K562 (cell line): ENCODE results near the gene RERE. TPM values are rescaled to one million over a fixed set of nuclear protein-coding genes. Genes with fewer than 3 reads are reported as not detected.

Experiments used
- AFF1 ChIP-seq, 2 experiments: fragments of 450-650 bp; IDR thresholded peaks; 2 replicates each; pipeline ENCODE4 v1.6.1; 2018; ENCODE audit warnings: mild to moderate bottlenecking in 2 of 2, low read depth in 1 of 2; ENCODE audit not compliant: partially characterized antibody in 2 of 2
- ARID2 ChIP-seq: fragments of 450-650 bp; IDR thresholded peaks from 2 replicates; pipeline ENCODE4 v1.6.1; 2017; ENCODE audit warnings: antibody characterized with exemption, mild to moderate bottlenecking
- CEBPG ChIP-seq, 3 experiments: fragments of 200-800 bp in 1 of 3; sonication (Bioruptor generic) in 1 of 3; sonication (generic) in 1 of 3; formaldehyde crosslinking in 1 of 3; IDR thresholded peaks in 2 of 3; conservative IDR thresholded peaks in 1 of 3; 2 replicates each; pipeline versions ENCODE4 v1.6.1 to v1.8.0; 2016 to 2022; ENCODE audit warnings: missing compliant biosample characterization in 2 of 3, missing genetic modification characterization in 2 of 3, mild to moderate bottlenecking in 1 of 3, missing genetic modification reagents in 1 of 3
- CHD1 ChIP-seq: fragments of 200-600 bp; sonication (generic); IDR thresholded peaks from one replicate; pipeline ENCODE4 v1.6.1; 2012; ENCODE audit warnings: mild to moderate bottlenecking, moderate library complexity, low read length, inconsistent platforms
- CTCF ChIP-seq, 3 experiments: IDR thresholded peaks in 2 of 3; conservative IDR thresholded peaks in 1 of 3; 2 replicates each; pipeline ENCODE4 v1.5.1; 2011 to 2012; ENCODE audit warnings: low read length in 3 of 3, mild to moderate bottlenecking in 3 of 3, control low read depth in 2 of 3, improper control_type of control experiment in 1 of 3, inconsistent platforms in 1 of 3, low read depth in 1 of 3, mixed read lengths in 1 of 3, moderate library complexity in 1 of 3; ENCODE audit not compliant: insufficient read depth in 2 of 3
- EP300 ChIP-seq: IDR thresholded peaks from 2 replicates; pipeline ENCODE4 v1.6.1; 2012; ENCODE audit warnings: low read length, improper control_type of control experiment
- EP400 ChIP-seq: fragments of 450-650 bp; IDR thresholded peaks from 2 replicates; pipeline ENCODE4 v1.6.1; 2017; ENCODE audit warnings: antibody characterized with exemption, mild to moderate bottlenecking, moderate library complexity
- FOSL1 ChIP-seq: fragments of 200-800 bp; sonication (Bioruptor generic); conservative IDR thresholded peaks from 2 replicates; pipeline ENCODE4 v1.6.1; 2016; ENCODE audit warnings: missing genetic modification characterization, missing compliant biosample characterization
- FOXK2 ChIP-seq, 2 experiments: fragments of 450-650 bp; IDR thresholded peaks in 1 of 2; conservative IDR thresholded peaks in 1 of 2; 2 replicates each; pipeline ENCODE4 v1.6.1; 2016; ENCODE audit warnings: low read depth in 2 of 2, mild to moderate bottlenecking in 1 of 2
- GATAD2B ChIP-seq: fragments of 450-650 bp; IDR thresholded peaks from 2 replicates; pipeline ENCODE4 v1.6.1; 2017; ENCODE audit warnings: mild to moderate bottlenecking, borderline replicate concordance
- MCM3 ChIP-seq: fragments of 450-650 bp; IDR thresholded peaks from 2 replicates; pipeline ENCODE4 v1.6.1; 2016
- RB1 ChIP-seq: fragments of 450-650 bp; IDR thresholded peaks from 2 replicates; pipeline ENCODE4 v1.6.1; 2017; ENCODE audit warnings: low read depth, mild to moderate bottlenecking
- SMC3 ChIP-seq: conservative IDR thresholded peaks from 2 replicates; pipeline ENCODE4 v1.6.1; 2011; ENCODE audit warnings: low read depth, low read length, improper control_type of control experiment; ENCODE audit not compliant: insufficient read depth
- TCF3 ChIP-seq: sonication (generic); formaldehyde crosslinking; IDR thresholded peaks from 2 replicates; pipeline ENCODE4 v1.4.0; 2020; ENCODE audit warnings: mild to moderate bottlenecking, missing genetic modification reagents
- TEAD4 ChIP-seq, 2 experiments: sonication (generic) in 1 of 2; formaldehyde crosslinking in 1 of 2; IDR thresholded peaks; 2 replicates each; pipeline versions ENCODE4 v1.6.1 to v1.8.0; 2012 to 2022; ENCODE audit warnings: borderline replicate concordance in 1 of 2, inconsistent platforms in 1 of 2, low read length in 1 of 2, mild to moderate bottlenecking in 1 of 2, missing genetic modification reagents in 1 of 2
- VEZF1 ChIP-seq: fragments of 200-800 bp; sonication (Bioruptor generic); IDR thresholded peaks from 2 replicates; pipeline ENCODE4 v1.6.1; 2017; ENCODE audit warnings: missing genetic modification characterization, missing compliant biosample characterization
- polyA plus RNA-seq, 8 experiments: library from polyadenylated mRNA; depleted of rRNA in 4 of 8; stranded (reverse) in 5 of 8; unstranded in 3 of 8; fragments of >200 nt; fragmentation: Nextera tagmentation in 2 of 8; fragmentation: Illumina TruSeq in 1 of 8; extraction: Ambion mirVana in 2 of 8; extraction: Trizol in 1 of 8; gene quantifications; 2 replicates each; pipeline versions ENCODE4 v1.2.1 to v1.2.3, GENCODE V29; 2011 to 2014; ENCODE audit warnings: inconsistent platforms in 1 of 8, missing spikeins in 1 of 8
- total RNA-seq, 7 experiments: library from RNA; depleted of rRNA in 6 of 7; stranded (reverse); fragments of >200 nt in 6 of 7; fragmentation: Illumina TruSeq in 2 of 7; extraction: Trizol in 2 of 7; gene quantifications; 2 replicates each; pipeline versions ENCODE4 v1.2.1 to v1.2.3, GENCODE V29; 2011 to 2021; ENCODE audit warnings: low replicate concordance in 1 of 7
- TF ChIP-seq, protein P1 (sequence below): sonication (generic); IDR thresholded peaks from 2 replicates; pipeline ENCODE4 v1.6.1; 2016

Gene RERE
- total and polyA plus RNA-seq, 9 of the 15 experiments (the other 6 are each of a cell fraction or from before 2014, with no cell fraction given) = 3.0 to 51.5 (median 13.4) TPM

DNA sequence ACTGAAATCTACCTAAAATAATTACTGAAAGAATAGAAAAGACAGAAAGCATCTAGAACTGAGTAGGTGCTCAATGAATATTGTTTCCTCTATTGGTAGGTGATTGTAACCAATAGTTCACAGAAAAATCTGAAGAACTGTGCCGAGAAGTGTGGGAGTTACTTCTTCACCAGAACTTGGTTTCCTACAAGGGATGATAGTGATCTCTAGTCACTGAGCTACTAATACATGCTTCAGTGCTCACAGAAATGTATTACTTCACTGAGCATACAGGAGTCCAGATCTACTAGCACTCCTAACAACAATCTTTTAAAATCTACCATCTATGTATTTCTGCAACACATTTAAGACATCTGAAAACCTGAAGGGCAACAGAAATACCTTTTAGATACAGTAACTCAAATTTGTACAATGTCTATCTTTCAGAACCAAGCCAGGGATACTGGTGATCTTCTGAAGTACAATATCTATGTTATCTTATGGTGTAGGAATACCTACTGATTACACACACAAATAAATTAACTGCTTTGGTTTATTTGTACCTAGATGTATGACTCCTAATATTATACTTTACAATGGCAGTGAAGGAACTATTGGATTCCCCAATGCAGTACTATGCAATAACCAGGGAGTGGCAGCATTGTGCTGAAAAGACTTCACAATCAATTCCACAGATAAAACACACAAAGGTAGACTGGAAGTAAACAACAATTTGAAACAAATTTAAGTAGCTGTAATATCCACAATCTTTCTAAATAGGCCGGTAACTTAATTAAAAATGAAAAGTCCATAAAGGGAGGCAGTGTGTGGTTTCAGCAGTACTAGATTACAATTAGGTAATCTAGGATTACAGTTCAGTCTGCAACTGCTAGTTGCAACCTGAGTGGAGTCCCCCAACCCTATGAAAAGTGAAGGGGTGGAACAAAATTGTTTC, 256.6 kb downstream of the RERE start (continued):
- TF ChIP-seq AFF1 (IDR thresholded peaks at IDR 0.05; ENCODE audit: low read depth in 1 of 2, partially characterized antibody in 2 of 2) = no peak
- peak; percentile 36; the same call in 1 of the 2 replicates for TF ChIP-seq RB1
- TF ChIP-seq EP400 = 0 out of 2 replicates have a peak, but pooled peaks have one; percentile 16
- TF ChIP-seq EP300 = 0 out of 2 replicates have a peak, but pooled peaks have one; percentile 2
- no peak for TF ChIP-seq MCM3
- TF ChIP-seq FOSL1 (tag) = peak; percentile 44
- TF ChIP-seq, protein P1, sequence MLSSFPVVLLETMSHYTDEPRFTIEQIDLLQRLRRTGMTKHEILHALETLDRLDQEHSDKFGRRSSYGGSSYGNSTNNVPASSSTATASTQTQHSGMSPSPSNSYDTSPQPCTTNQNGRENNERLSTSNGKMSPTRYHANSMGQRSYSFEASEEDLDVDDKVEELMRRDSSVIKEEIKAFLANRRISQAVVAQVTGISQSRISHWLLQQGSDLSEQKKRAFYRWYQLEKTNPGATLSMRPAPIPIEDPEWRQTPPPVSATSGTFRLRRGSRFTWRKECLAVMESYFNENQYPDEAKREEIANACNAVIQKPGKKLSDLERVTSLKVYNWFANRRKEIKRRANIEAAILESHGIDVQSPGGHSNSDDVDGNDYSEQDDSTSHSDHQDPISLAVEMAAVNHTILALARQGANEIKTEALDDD = peak; percentile 93
- no peak for TF ChIP-seq VEZF1 (CRISPR knock-in tag)
- 0 out of 2 replicates have a peak, but pooled peaks have one; percentile 26 for TF ChIP-seq TEAD4 (IDR thresholded peaks at IDR 0.05; ENCODE audit: low read length)
- TF ChIP-seq TEAD4 (CRISPR knock-in tag; IDR thresholded peaks at IDR 0.05; ENCODE audit: borderline replicate concordance) = no peak
- peak; percentile 72 to 98 (median 88) for TF ChIP-seq CTCF (IDR thresholded peaks at IDR 0.05 in 2 of 3, conservative IDR thresholded peaks at IDR 0.05 in 1 of 3; ENCODE audit: insufficient read depth in 2 of 3, low read depth in 1 of 3, low read length in 3 of 3)
- no peak for TF ChIP-seq CEBPG (CRISPR knock-in tag; IDR thresholded peaks at IDR 0.05)
- peak; percentile 25 to 27; a peak in 1 of 4 replicates for TF ChIP-seq CEBPG (tag; conservative IDR thresholded peaks at IDR 0.05 in 1 of 2, IDR thresholded peaks at IDR 0.05 in 1 of 2)
- TF ChIP-seq CHD1 = no peak
- TF ChIP-seq ARID2 = peak; percentile 87
- TF ChIP-seq GATAD2B = 0 out of 2 replicates have a peak, but pooled peaks have one; percentile 13
- TF ChIP-seq TCF3 (CRISPR knock-in tag) = no peak
- peak; percentile 56 to 76; a peak in 3 of 4 replicates for TF ChIP-seq FOXK2 (conservative IDR thresholded peaks at IDR 0.05 in 1 of 2, IDR thresholded peaks at IDR 0.05 in 1 of 2; ENCODE audit: low read depth in 2 of 2)
- peak; percentile 93 for TF ChIP-seq SMC3
